OCI-LY1 (cell line): ENCODE measurements around the gene APOD.
"Not testable (repeated sequence)": the region's sequence is repeated elsewhere in the genome, so short reads cannot be mapped to it uniquely, and the experiment has no call there.

Experiments used
- CTCF ChIP-seq: fragments of 200-600 bp; sonication (generic), shearing (Covaris generic); IDR thresholded peaks from 2 replicates; pipeline ENCODE4 v1.5.1; 2017; ENCODE audit warnings: mild to moderate bottlenecking, antibody characterized with exemption, low read length, moderate library complexity, mixed read lengths
- EZH2 ChIP-seq: fragments of 200-600 bp; sonication (generic), shearing (Covaris generic); IDR thresholded peaks from 2 replicates; pipeline ENCODE4 v1.8.0; 2017; ENCODE audit warnings: borderline replicate concordance, mixed run types, mild to moderate bottlenecking, antibody characterized with exemption, low read length, moderate library complexity, mixed read lengths

GRCh38 chr3:195622012-195622411 lies 38.3 kb upstream of the APOD start:
- not testable (repeated sequence) for TF ChIP-seq CTCF, EZH2
